Upper lobe of left lung (tissue), 6 donors: ENCODE data around the gene COG4. TPM values are rescaled to one million over a fixed set of nuclear protein-coding genes. Genes with fewer than 3 reads are reported as not detected.

ENCODE experiments used
- ATAC-seq, 2 donors: fragments of 200-7000 bp; cut with Tn5 transposase; one replicate each; pipeline ENCODE4 v1.9.1; 2022; ENCODE audit warnings: mild to moderate bottlenecking in 2 of 2, moderate library complexity in 2 of 2; ENCODE audit not compliant: low FRiP score in 2 of 2
- DNase-seq, 2 donors: peaks; one replicate each; pipeline ENCODE4 v3.0.0-alpha.2; 2019 to 2020
- H3K27ac ChIP-seq, 4 donors: fragments of 200-600 bp; sonication (generic); one replicate each; pipeline ENCODE4 v1.5.1; 2016 to 2019
- H3K27me3 ChIP-seq, 4 donors: fragments of 200-600 bp; sonication (generic); one replicate each; pipeline ENCODE4 v1.5.1; 2017 to 2019
- H3K36me3 ChIP-seq, 4 donors: fragments of 200-600 bp; sonication (generic); one replicate each; pipeline ENCODE4 v1.5.1; 2016 to 2019
- H3K4me1 ChIP-seq, 4 donors: fragments of 200-600 bp; sonication (generic); one replicate each; pipeline ENCODE4 v1.5.1; 2018 to 2019
- H3K4me3 ChIP-seq, 4 donors: fragments of 200-600 bp; sonication (generic); one replicate each; pipeline ENCODE4 v1.5.1; 2017 to 2019; ENCODE audit warnings: mild to moderate bottlenecking in 2 of 4, moderate library complexity in 1 of 4
- H3K9me3 ChIP-seq, 4 donors: fragments of 200-600 bp; sonication (generic); one replicate each; pipeline ENCODE4 v1.5.1; 2018 to 2019
- CTCF ChIP-seq, 6 experiments: fragments of 450-650 bp in 4 of 6; fragments of 200-600 bp in 2 of 6; sonication (generic) in 2 of 6; IDR thresholded peaks; one replicate each; pipeline ENCODE4 v1.5.1; 2016 to 2019; ENCODE audit warnings: antibody characterized with exemption in 6 of 6
- EP300 ChIP-seq, 4 donors: sonication (generic); formaldehyde crosslinking; IDR thresholded peaks; one replicate each; pipeline ENCODE4 v1.5.1; 2017; ENCODE audit warnings: antibody characterized with exemption in 4 of 4, control low read depth in 2 of 4
- POLR2A ChIP-seq, 4 donors: fragments of 450-650 bp; IDR thresholded peaks; one replicate each; pipeline ENCODE4 v1.5.1; 2016 to 2017; ENCODE audit warnings: antibody characterized with exemption in 4 of 4, mild to moderate bottlenecking in 2 of 4
- POLR2AphosphoS5 ChIP-seq, 2 donors: sonication (generic); formaldehyde crosslinking; IDR thresholded peaks; one replicate each; pipeline ENCODE4 v1.5.1; 2017; ENCODE audit warnings: antibody characterized with exemption in 2 of 2
- WGBS, 2 donors: methylation state at CpG; one replicate each; pipeline ENCODE4 v1.1.5; 2017 to 2018; 5-methylcytosine and 5-hydroxymethylcytosine counted together
- total RNA-seq, 6 donors: library from RNA; depleted of rRNA in 4 of 6; stranded (reverse); fragments of >200 nt in 4 of 6; gene quantifications; one replicate each; pipeline versions ENCODE4 v1.1.0 to v1.2.1, GENCODE V29; 2016 to 2021
- donor health status: DM: no; HTN: no; CAD: no; lungs with moderate emphysema.
- donor health status: DM: no; HTN: yes; CAD: no; lungs with severe emphysema.

COG4 gene
- total RNA-seq, 6 donors from 2014 or later: 35.0 to 111 (median 59.6) TPM

GRCh38 chr16:70570967-70571570 is 47.7 kb upstream of the COG4 start:
- Histone ChIP-seq H3K36me3 (peaks cover 46 to 88% (median 66%) of the 10 kb centered on the region in 4 donors), H3K9me3 (no peaks in the 10 kb centered on the region), H3K27me3 (no peaks in the 10 kb centered on the region), H3K4me3 (no peak overlapping the region), H3K4me1 (peaks cover 30 to 47% (median 39%) of the 10 kb centered on the region in 4 donors), H3K27ac (peak overlapping the region in 3 of 4 donors; percentile 54 to 65 (median 62))
- DNase-seq (peak in 1 of 2 donors; percentile 70), ATAC-seq (peak in 1 of 2 donors; percentile 23)
- no peak for TF ChIP-seq POLR2A (IDR thresholded peaks at IDR 0.05)
- TF ChIP-seq EP300 (IDR thresholded peaks at IDR 0.05): peak in 2 of 4 donors; percentile 73 to 75
- 60 to 90% methylated on average over 10 of the region's 10 CpGs for WGBS, 2 donors

- H3K27me3 ChIP-seq: no peaks in the 10 kb centered on the region
- H3K4me3 ChIP-seq: no peak overlapping the region
- H3K36me3 ChIP-seq: peaks cover 57 to 93% (median 79%) of the 10 kb centered on the region in 4 donors
- peaks cover 30 to 45% (median 37%) of the 10 kb centered on the region in 4 donors for H3K4me1 ChIP-seq
- TF ChIP-seq POLR2A (IDR thresholded peaks at IDR 0.05) (no peak), EP300 (IDR thresholded peaks at IDR 0.05) (no peak), CTCF (IDR thresholded peaks at IDR 0.05) (no peak)
- no peaks in the 10 kb centered on the region for H3K9me3 ChIP-seq
- ATAC-seq (no peak), DNase-seq (no peak)
- 93 to 94% methylated on average over 6 of the region's 6 CpGs for WGBS, 2 donors
- H3K27ac ChIP-seq: no peak overlapping the region
Measured at GRCh38 chr16:70569752-70570151, 46.4 kb upstream of the COG4 start.

GRCh38 chr16:70568601-70569237 is 45.4 kb upstream of the COG4 start:
- WGBS, 2 donors: 80 to 83% methylated on average over 5 of the region's 5 CpGs
- DNase-seq (peak in 1 of 2 donors; percentile 49), ATAC-seq (no peak)
- TF ChIP-seq CTCF (IDR thresholded peaks at IDR 0.05) (no peak), POLR2A (IDR thresholded peaks at IDR 0.05) (no peak), POLR2AphosphoS5 (IDR thresholded peaks at IDR 0.05) (no peak), EP300 (IDR thresholded peaks at IDR 0.05) (no peak)
- H3K36me3 ChIP-seq: peaks cover 66 to 97% (median 90%) of the 10 kb centered on the region in 4 donors
- peaks cover 21 to 36% (median 28%) of the 10 kb centered on the region in 4 donors for H3K4me1 ChIP-seq
- no peak overlapping the region for H3K27ac ChIP-seq
- no peaks in the 10 kb centered on the region for H3K9me3 ChIP-seq
- H3K4me3 ChIP-seq: no peak overlapping the region
- no peaks in the 10 kb centered on the region for H3K27me3 ChIP-seq

- DNase-seq: no peak
- ATAC-seq: no peak
- WGBS, 2 donors: 80 to 91% methylated on average over 3 to 4 of the region's 4 CpGs
- Histone ChIP-seq H3K27ac (peak overlapping the region in 2 of 4 donors; percentile 8 to 14), H3K36me3 (peaks cover 75 to 100% (median 99%) of the 10 kb centered on the region in 4 donors), H3K27me3 (no peaks in the 10 kb centered on the region), H3K4me3 (no peak overlapping the region), H3K9me3 (no peaks in the 10 kb centered on the region), H3K4me1 (peaks cover 0 to 13% (median 4%) of the 10 kb centered on the region in 4 donors)
- TF ChIP-seq CTCF (IDR thresholded peaks at IDR 0.05) (no peak), POLR2AphosphoS5 (IDR thresholded peaks at IDR 0.05) (no peak), EP300 (IDR thresholded peaks at IDR 0.05) (no peak), POLR2A (IDR thresholded peaks at IDR 0.05) (no peak)
Measured at GRCh38 chr16:70565053-70565452, 41.7 kb upstream of the COG4 start.

- H3K9me3 ChIP-seq: no peaks in the 10 kb centered on the region
- TF ChIP-seq CTCF (IDR thresholded peaks at IDR 0.05) (no peak), POLR2A (IDR thresholded peaks at IDR 0.05) (no peak), EP300 (IDR thresholded peaks at IDR 0.05) (no peak), POLR2AphosphoS5 (IDR thresholded peaks at IDR 0.05) (no peak)
- ATAC-seq (peak in 1 of 2 donors; percentile 48), DNase-seq (peak in 1 of 2 donors; percentile 48)
- WGBS, 2 donors: 58 to 66% methylated on average over 7 of the region's 7 CpGs
- H3K27me3 ChIP-seq: no peaks in the 10 kb centered on the region
- peaks cover 67 to 100% (median 96%) of the 10 kb centered on the region in 4 donors for H3K36me3 ChIP-seq
- H3K4me3 ChIP-seq: no peak overlapping the region
- H3K4me1 ChIP-seq: peaks cover 0 to 11% (median 4%) of the 10 kb centered on the region in 4 donors
- H3K27ac ChIP-seq: peak overlapping the region in 2 of 4 donors; percentile 6 to 27
Measured at GRCh38 chr16:70563636-70564035, 40.3 kb upstream of the COG4 start.
